MM.1S (cell line): ENCODE measurements around the gene SC5D.

ENCODE experiments used
- DNase-seq: peaks from one replicate; pipeline ENCODE4 v3.0.0-alpha.2; 2015
- H2AFZ ChIP-seq: fragments of 300-600 bp; sonication (generic); 2 replicates; pipeline ENCODE4 v1.6.0; 2016; ENCODE audit warnings: antibody characterized with exemption, low read length
- H3F3A ChIP-seq: fragments of 300-600 bp; sonication (generic); 2 replicates; pipeline ENCODE4 v1.6.1; 2016; ENCODE audit warnings: mild to moderate bottlenecking, antibody characterized with exemption, low read length, moderate library complexity, mixed read lengths; ENCODE audit not compliant: insufficient read depth
- H3K27ac ChIP-seq: fragments of 300-600 bp; sonication (generic); 2 replicates; pipeline ENCODE4 v1.5.1; 2016; ENCODE audit warnings: mild to moderate bottlenecking, low read length
- H3K27me3 ChIP-seq: fragments of 300-600 bp; sonication (generic); replicated peaks from 2 replicates; pipeline ENCODE4 v1.6.0; 2016; ENCODE audit warnings: low read length; ENCODE audit not compliant: insufficient read depth
- H3K36me3 ChIP-seq: fragments of 300-600 bp; sonication (generic); replicated peaks from 2 replicates; pipeline ENCODE4 v1.6.1; 2016; ENCODE audit warnings: mild to moderate bottlenecking, low read length, mixed read lengths; ENCODE audit not compliant: insufficient read depth
- H3K4me1 ChIP-seq: fragments of 300-600 bp; sonication (generic); 2 replicates; pipeline ENCODE4 v1.6.1; 2016; ENCODE audit warnings: low read length, mixed read lengths
- H3K4me2 ChIP-seq: fragments of 300-600 bp; sonication (generic); 2 replicates; pipeline ENCODE4 v1.6.0; 2016; ENCODE audit warnings: low read depth, low read length
- H3K4me3 ChIP-seq: fragments of 300-600 bp; sonication (generic); 2 replicates; pipeline ENCODE4 v1.5.1; 2016; ENCODE audit warnings: low read length, mixed read lengths
- H3K79me2 ChIP-seq: fragments of 300-600 bp; sonication (generic); 2 replicates; pipeline ENCODE4 v1.6.1; 2016; ENCODE audit warnings: mixed run types, low read length, mixed read lengths
- H3K9ac ChIP-seq: fragments of 300-600 bp; sonication (generic); 2 replicates; pipeline ENCODE4 v1.6.1; 2016; ENCODE audit warnings: low read length, mixed read lengths
- H3K9me2 ChIP-seq: fragments of 300-600 bp; sonication (generic); replicated peaks from 2 replicates; pipeline ENCODE4 v1.6.1; 2016; ENCODE audit warnings: mild to moderate bottlenecking, low read length, mixed read lengths; ENCODE audit not compliant: insufficient read depth
- H3K9me3 ChIP-seq: fragments of 300-600 bp; sonication (generic); replicated peaks from 2 replicates; pipeline ENCODE4 v1.6.1; 2016; ENCODE audit warnings: mild to moderate bottlenecking, low read length, mixed read lengths; ENCODE audit not compliant: insufficient read depth
- H4K20me1 ChIP-seq: fragments of 300-600 bp; sonication (generic); 2 replicates; pipeline ENCODE4 v1.6.1; 2016; ENCODE audit warnings: mild to moderate bottlenecking, low read length, moderate library complexity, mixed read lengths; ENCODE audit not compliant: insufficient read depth
- EZH2 ChIP-seq: fragments of 300-600 bp; sonication (generic); optimal IDR thresholded peaks from 2 replicates; pipeline ENCODE3; 2017; ENCODE audit warnings: low read depth, mild to moderate bottlenecking, antibody characterized with exemption, low read length, mixed read lengths
- EZH2phosphoT487 ChIP-seq: fragments of 300-600 bp; sonication (generic); IDR thresholded peaks from 2 replicates; pipeline ENCODE4 v1.6.1; 2018; ENCODE audit warnings: antibody characterized with exemption, low read length
- TF ChIP-seq, protein P1 (sequence below): fragments of 300-600 bp; sonication (generic); IDR thresholded peaks from 2 replicates; pipeline ENCODE4 v1.5.1; 2016; ENCODE audit warnings: antibody characterized with exemption, low read length, mixed read lengths

SC5D gene

DNA sequence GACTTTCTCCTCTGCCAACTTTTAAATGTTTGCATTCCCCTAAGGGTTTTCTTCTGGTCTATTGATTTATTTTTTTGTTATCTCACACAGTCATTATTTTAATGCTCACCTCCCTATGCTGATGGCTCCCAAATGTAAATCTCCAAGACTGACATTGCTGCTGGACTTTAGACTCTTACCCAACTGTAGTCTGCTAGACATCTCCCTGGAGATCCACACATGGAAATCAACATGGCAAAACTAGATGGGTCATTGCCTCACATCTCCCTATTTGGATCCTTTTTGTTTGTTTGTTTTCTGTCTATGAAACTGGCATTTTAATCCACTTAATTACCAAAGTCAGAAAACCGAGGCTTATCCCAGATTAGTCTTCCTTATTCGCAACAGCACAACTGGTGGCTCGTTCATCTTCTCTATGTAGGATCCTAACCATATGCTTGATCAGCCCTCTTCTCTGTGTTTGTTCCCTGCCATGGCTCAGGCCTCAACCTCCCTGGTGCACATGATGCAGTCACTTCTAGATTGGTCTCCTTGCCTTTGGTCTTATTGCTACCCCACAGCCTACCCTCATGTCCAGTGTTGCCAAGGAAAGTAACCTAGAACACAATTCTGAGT, 37.3 kb downstream of the SC5D start:
- H3K4me3 ChIP-seq: no peak overlapping the region
- DNase-seq: no peak
- no peaks in the 10 kb centered on the region for H3K4me1 ChIP-seq
- TF ChIP-seq, protein P1, sequence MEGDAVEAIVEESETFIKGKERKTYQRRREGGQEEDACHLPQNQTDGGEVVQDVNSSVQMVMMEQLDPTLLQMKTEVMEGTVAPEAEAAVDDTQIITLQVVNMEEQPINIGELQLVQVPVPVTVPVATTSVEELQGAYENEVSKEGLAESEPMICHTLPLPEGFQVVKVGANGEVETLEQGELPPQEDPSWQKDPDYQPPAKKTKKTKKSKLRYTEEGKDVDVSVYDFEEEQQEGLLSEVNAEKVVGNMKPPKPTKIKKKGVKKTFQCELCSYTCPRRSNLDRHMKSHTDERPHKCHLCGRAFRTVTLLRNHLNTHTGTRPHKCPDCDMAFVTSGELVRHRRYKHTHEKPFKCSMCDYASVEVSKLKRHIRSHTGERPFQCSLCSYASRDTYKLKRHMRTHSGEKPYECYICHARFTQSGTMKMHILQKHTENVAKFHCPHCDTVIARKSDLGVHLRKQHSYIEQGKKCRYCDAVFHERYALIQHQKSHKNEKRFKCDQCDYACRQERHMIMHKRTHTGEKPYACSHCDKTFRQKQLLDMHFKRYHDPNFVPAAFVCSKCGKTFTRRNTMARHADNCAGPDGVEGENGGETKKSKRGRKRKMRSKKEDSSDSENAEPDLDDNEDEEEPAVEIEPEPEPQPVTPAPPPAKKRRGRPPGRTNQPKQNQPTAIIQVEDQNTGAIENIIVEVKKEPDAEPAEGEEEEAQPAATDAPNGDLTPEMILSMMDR: no peak
- TF ChIP-seq EZH2phosphoT487 (no peak), EZH2 (no peak)
- H3K9me2 ChIP-seq: no peaks in the 10 kb centered on the region
- no peaks in the 10 kb centered on the region for H3K36me3 ChIP-seq
- no peaks in the 10 kb centered on the region for H3K9me3 ChIP-seq
- H2AFZ ChIP-seq: no peak overlapping the region
- H4K20me1 ChIP-seq: no peaks in the 10 kb centered on the region
- no peaks in the 10 kb centered on the region for H3F3A ChIP-seq
- no peak overlapping the region for H3K9ac ChIP-seq
- no peaks in the 10 kb centered on the region for H3K27me3 ChIP-seq
- H3K4me2 ChIP-seq: no peak overlapping the region
- no peaks in the 10 kb centered on the region for H3K79me2 ChIP-seq
- no peak overlapping the region for H3K27ac ChIP-seq

DNA sequence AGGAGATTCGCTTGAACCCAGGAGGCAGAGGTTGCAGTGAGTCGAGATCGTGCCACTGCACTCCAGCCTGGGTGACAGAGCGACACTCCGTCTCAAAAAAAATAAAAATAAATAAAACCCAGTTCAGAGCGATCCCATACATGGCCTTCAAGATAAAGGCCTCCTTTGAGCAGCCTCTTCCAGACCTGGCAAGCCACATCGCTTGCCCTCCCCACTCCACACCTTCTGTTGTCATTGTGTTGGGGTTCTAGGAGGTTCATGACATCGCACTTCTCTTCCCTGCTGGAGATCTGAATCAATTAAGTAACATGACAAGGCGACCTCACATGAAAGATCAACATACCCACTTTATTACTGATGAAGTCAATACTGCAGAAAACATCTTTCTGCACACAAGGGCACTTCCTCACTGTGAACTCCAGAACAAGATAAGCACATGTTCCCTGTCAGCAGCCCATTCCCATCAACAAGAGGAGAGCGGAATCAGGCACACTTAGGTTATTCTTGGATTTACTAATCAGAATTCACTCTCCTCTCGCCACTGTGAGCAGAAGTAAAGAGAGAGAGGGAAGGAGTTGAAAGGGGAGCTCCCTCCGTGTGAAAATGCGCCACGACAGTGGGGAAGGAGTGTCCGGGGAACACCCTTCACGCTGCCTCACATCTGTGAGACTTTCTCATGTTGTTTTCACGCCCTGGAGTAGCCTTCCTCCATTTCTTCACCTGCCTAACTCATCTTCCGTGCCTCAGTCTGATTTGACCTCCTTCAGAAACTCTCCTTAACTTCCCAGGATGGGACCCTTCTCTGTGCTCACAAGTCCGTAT, 38.3 kb downstream of the SC5D start:
- TF ChIP-seq EZH2phosphoT487 (no peak), EZH2 (no peak)
- TF ChIP-seq, protein P1: no peak
- H3K4me2 ChIP-seq: no peak overlapping the region

DNA sequence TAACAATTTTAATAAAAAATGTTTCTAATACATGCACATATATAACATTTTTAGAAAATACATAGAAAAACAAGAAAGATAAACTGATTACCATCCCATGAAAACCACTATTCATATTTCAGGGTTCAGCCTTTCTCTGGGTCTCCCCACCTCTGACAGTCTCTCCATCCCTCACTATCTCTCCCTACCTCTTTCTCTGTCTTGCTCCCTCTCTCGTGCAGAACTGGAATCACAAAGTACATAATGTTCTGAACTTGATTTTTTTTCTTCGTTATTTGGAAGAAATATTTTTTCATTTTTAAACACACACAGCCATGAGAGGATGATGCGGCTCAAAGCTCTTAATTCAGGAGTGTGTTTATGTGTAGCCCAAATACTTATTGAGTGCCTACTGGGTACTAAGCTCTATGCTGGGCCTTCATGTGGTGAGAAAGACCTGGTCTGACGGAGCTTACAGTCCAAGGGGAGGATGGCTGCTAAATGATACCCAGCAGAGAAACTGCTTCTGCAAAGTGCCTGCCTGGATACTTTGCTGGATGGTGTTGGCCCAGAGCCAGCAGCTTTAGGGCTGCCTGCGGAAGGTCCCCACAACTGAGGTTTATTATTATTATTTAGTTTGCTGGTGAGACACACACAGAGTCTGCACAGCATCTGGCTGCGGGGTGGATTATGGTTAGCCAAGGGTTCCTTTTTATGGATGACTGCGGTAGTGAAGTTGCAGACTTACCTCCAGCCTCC, 42.6 kb downstream of the SC5D start:
- H3K9me2 ChIP-seq: no peaks in the 10 kb centered on the region
- no peak overlapping the region for H3K4me3 ChIP-seq
- DNase-seq: no peak
- no peaks in the 10 kb centered on the region for H3K79me2 ChIP-seq
- H3K4me2 ChIP-seq: no peak overlapping the region
- H3K27me3 ChIP-seq: no peaks in the 10 kb centered on the region
- H4K20me1 ChIP-seq: no peaks in the 10 kb centered on the region
- H3K27ac ChIP-seq: no peak overlapping the region
- peaks cover 10% of the 10 kb centered on the region for H3K4me1 ChIP-seq
- no peaks in the 10 kb centered on the region for H3K36me3 ChIP-seq
- TF ChIP-seq, protein P1: no peak
- TF ChIP-seq EZH2: no peak
- no peak overlapping the region for H2AFZ ChIP-seq
- H3F3A ChIP-seq: no peaks in the 10 kb centered on the region
- no peak overlapping the region for H3K9ac ChIP-seq
- no peaks in the 10 kb centered on the region for H3K9me3 ChIP-seq

More for the DNA sequence above, 38.3 kb downstream of the SC5D start:
- no peaks in the 10 kb centered on the region for H3K9me3 ChIP-seq
- no peaks in the 10 kb centered on the region for H4K20me1 ChIP-seq
- no peaks in the 10 kb centered on the region for H3K4me1 ChIP-seq
- H3K27ac ChIP-seq: no peak overlapping the region
- H3K9me2 ChIP-seq: no peaks in the 10 kb centered on the region
- DNase-seq: no peak
- no peaks in the 10 kb centered on the region for H3F3A ChIP-seq
- no peaks in the 10 kb centered on the region for H3K27me3 ChIP-seq
- H3K4me3 ChIP-seq: no peak overlapping the region
- no peaks in the 10 kb centered on the region for H3K79me2 ChIP-seq
- H3K36me3 ChIP-seq: no peaks in the 10 kb centered on the region
- H3K9ac ChIP-seq: no peak overlapping the region
- no peak overlapping the region for H2AFZ ChIP-seq
